NCI-H748 treated with DMSO at 0.1 percent for 48 hours (cell line): ENCODE results near the gene PEPD.
"Not testable (repeated sequence)": the region's sequence is repeated elsewhere in the genome, so short reads cannot be mapped to it uniquely, and the experiment has no call there.

Experiments used
- DNase-seq: peaks from one replicate; lab custom pipeline; 2025; lab: John Stamatoyannopoulos, UW

PEPD gene

GRCh38 chr19:33521480-33522370, at the start of gene PEPD:
Gene PEPD, minus strand, starts transcription at chr19:33521791. Its CDS starts 31 bp downstream, at chr19:33521760.
- peak; percentile 85 for DNase-seq

- no peak for DNase-seq
Measured at GRCh38 chr19:33569821-33570220, 48.2 kb upstream of the PEPD start.

- no peak for DNase-seq
Measured at GRCh38 chr19:33568706-33569105, 47.1 kb upstream of the PEPD start.

GRCh38 chr19:33564836-33565338, 43.3 kb upstream of the PEPD start:
- DNase-seq = no peak

- no peak for DNase-seq
Measured at GRCh38 chr19:33562636-33563035, 41.0 kb upstream of the PEPD start.

GRCh38 chr19:33561666-33562065, 40.1 kb upstream of the PEPD start:
- DNase-seq = not testable (repeated sequence)

- DNase-seq = no peak
Measured at GRCh38 chr19:33561261-33561660, 39.7 kb upstream of the PEPD start.

- no peak for DNase-seq
Measured at GRCh38 chr19:33559996-33560395, 38.4 kb upstream of the PEPD start.

- no peak for DNase-seq
Measured at GRCh38 chr19:33558856-33559255, 37.3 kb upstream of the PEPD start.

GRCh38 chr19:33558151-33558550, 36.6 kb upstream of the PEPD start:
- DNase-seq = no peak

- no peak for DNase-seq
Measured at GRCh38 chr19:33557720-33558119, 36.1 kb upstream of the PEPD start.

- no peak for DNase-seq
Measured at GRCh38 chr19:33557196-33557595, 35.6 kb upstream of the PEPD start.

- DNase-seq = no peak
Measured at GRCh38 chr19:33556261-33556660, 34.7 kb upstream of the PEPD start.

- not testable (repeated sequence) for DNase-seq
Measured at GRCh38 chr19:33555726-33556125, 34.1 kb upstream of the PEPD start.

- no peak for DNase-seq
Measured at GRCh38 chr19:33554821-33555220, 33.2 kb upstream of the PEPD start.

GRCh38 chr19:33554391-33554790, 32.8 kb upstream of the PEPD start:
- DNase-seq = no peak

- no peak for DNase-seq
Measured at GRCh38 chr19:33553530-33554310, 32.1 kb upstream of the PEPD start.

- DNase-seq = no peak
Measured at GRCh38 chr19:33552928-33553279, 31.3 kb upstream of the PEPD start.

- no peak for DNase-seq
Measured at GRCh38 chr19:33552191-33552927, 30.8 kb upstream of the PEPD start.

GRCh38 chr19:33551676-33552075, 30.1 kb upstream of the PEPD start:
- DNase-seq = no peak

- DNase-seq = no peak
Measured at GRCh38 chr19:33550768-33551167, 29.2 kb upstream of the PEPD start.

GRCh38 chr19:33547676-33548075, 26.1 kb upstream of the PEPD start:
- DNase-seq = no peak
